Measurements from ENCODE around the gene LTB.

DNA sequence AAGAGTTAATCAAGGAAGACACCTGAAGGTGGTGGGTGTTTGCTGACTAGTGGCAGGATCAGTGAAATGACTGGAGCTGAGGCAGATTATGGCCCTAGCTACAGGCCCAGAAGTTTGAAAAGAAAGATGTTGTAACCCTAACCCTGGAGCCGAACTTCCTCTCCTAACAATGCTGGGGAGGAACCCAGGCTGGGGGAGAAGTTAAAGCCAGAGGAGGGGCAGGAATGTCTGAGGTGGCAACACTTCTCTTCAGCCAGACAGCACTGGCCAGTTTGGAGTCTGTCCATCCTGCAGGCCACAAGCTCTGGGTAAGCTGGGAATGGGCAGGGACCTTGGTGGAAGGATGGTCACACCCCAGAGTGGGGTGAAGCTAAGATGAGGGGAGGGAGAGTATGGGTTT lies 3.8 kb upstream of the LTB start, which contains the start of gene LST1:
- no peak for TF ChIP-seq CTCF (IDR thresholded peaks at IDR 0.05)
- no peak for TF ChIP-seq POLR2A (IDR thresholded peaks at IDR 0.05)
